IPS-18c (cell line): ENCODE results near the gene ADGRL4.

ENCODE experiments used
- H3K4me3 ChIP-seq: 2 replicates; pipeline ENCODE4 v1.7.0; 2013; ENCODE audit warnings: low read depth, mild to moderate bottlenecking, low read length, moderate library complexity; ENCODE audit not compliant: insufficient read depth
- H3K9me3 ChIP-seq: one replicate; pipeline ENCODE4 v1.6.1; 2013; ENCODE audit warnings: mild to moderate bottlenecking, low read length, moderate library complexity; ENCODE audit not compliant: control insufficient read depth, insufficient read depth

ADGRL4 gene

DNA sequence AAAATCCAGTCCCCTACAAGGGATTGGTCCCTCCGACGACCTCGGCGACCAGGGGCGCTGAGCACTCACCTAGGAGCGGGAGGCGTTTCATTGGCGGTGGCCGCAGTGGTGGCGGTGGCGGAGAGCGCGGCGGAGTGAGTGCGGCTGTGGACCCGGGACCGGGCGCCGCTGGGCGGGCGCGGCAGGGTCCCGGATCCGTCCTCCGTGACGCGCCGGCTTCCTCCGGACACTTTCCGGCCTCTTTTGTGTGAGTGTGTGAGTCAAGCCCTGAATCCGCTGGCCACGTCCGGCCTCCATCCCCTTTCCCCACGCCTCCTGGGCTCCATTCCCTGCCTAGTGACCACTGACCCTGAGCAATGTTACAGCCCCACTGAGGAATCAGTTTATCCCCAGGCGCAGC lies at the start of gene ADGRL4:
ADGRL4 (minus strand) TSS at position 167 of the 400 bp plus-strand sequence; CDS start at position 91, 76 bp downstream.
- H3K9me3 ChIP-seq = no peaks in the 10 kb centered on the region
- peak within 1 kb of the TSS; percentile 58 for H3K4me3 ChIP-seq

DNA sequence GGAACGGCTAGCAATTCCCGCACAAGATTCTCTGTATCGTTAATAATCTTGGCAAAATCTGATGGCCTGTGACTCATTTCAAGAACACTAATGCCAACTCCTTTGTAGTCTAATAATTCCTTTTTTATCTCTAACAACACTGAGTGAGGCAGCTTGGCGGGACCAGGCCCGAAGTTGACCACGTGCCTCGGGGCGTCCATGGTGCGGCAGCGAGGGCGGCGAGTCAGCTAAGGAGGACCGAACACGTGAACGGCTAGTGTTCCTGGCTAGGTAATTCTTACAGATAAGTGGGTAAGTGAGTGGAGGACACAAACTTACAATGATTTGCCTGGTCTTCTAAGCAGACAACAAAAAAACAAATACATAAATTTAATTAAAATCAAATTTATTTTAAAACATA lies 49.3 kb upstream of the ADGRL4 start:
- peaks cover 2% of the 10 kb centered on the region for H3K9me3 ChIP-seq
- H3K4me3 ChIP-seq = no peak overlapping the region

DNA sequence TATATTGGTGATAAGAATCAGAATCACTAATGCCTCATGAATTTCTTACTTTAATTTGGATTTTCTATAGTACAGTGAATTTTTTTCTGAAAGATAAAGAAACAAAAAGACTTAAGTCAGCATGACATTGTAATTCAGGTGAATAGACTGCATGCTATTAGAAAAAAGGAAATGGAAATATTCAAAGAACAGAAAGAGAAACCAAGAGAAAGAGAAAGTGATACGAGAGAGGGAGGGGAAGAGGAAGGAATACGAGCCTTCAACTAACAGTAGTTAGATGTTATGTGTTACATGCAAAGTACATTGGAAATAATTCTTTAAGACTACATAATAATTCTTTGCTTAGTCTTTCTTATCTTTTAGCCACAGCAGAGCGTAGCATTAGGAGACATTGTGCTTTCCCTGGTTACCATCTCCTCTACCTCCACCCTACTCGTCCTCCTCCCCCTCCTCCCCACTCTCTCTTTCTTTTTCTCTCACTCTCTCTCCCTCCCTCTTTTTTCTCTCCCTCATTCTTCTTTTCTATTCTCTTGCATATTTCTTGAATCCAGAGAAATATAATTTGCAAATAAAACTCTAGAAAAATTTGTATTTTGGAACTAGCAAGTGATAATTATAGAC lies 46.4 kb upstream of the ADGRL4 start:
- no peak overlapping the region for H3K4me3 ChIP-seq
- peaks cover 2% of the 10 kb centered on the region for H3K9me3 ChIP-seq

DNA sequence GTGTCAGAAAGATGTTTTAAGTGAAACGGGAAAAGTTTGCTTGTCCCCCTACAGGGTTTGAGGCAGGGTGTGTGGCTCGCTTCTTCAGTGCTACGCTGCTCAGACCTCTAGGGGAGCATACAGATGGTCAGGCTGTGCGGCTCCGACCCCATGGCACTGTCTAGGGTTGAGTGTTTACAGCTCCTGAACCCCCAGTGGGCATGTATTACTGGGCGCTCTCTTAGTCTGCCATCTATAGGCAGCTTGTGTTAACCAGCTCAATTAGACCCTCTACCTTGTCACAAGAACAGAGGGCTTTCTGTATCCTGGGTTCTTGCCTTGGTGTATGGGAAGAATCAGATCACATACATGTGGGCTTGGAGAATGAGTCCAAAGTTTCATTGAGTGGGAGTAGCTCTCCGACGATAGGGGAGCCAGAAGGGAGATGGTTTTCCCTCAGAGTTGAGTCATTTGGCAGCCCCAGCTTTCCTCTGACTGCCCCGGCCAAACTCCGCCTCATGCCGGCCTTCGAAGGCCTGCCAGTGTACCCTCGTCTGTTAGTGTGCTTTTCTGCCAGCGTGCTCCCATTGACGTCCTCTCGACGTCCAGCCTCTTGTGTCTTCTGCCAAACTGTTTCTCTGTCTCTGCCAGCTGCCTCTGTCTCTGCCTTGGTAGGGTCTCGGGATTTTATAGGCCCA lies 38.6 kb upstream of the ADGRL4 start:
- H3K4me3 ChIP-seq = no peak overlapping the region
- H3K9me3 ChIP-seq = no peaks in the 10 kb centered on the region

DNA sequence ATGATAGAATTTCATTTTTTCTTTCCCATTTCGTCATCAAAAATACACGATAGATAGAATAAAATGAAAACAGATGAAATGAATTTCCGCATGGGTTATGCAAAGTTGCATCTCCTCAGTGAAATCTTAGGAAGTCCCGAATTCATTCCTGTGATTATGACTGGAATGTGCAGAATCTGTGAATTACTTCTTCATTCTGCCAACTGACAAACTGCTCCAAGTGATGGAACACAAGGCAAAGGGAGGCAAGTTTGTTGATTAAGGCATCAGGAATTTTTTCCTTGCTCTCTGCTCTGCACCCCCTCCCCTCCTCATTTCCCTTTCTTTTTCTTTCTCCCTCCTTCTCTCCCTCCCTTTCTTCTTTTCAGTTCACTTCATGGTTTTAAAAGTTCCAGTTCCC lies 37.0 kb upstream of the ADGRL4 start:
- no peak overlapping the region for H3K4me3 ChIP-seq
- no peaks in the 10 kb centered on the region for H3K9me3 ChIP-seq

DNA sequence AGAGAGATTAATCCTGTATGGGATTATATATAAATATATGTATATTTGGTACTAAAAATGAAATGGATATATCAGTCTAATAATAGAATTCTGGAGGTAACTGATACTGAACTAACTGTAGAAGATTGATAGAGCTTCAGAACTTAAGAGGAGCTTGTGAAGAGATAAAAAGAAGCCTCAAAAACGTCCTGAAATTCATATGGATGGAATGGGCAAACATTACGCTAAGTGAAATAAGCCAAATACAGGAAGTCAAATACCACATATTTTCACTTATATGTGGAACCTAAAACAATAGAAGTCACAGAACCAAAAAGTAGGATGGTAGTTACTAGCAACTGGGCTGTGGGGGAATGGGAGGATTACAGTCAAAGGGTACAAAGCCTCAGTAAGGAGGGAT lies 36.0 kb upstream of the ADGRL4 start:
- Histone ChIP-seq H3K9me3 (no peaks in the 10 kb centered on the region), H3K4me3 (no peak overlapping the region)

DNA sequence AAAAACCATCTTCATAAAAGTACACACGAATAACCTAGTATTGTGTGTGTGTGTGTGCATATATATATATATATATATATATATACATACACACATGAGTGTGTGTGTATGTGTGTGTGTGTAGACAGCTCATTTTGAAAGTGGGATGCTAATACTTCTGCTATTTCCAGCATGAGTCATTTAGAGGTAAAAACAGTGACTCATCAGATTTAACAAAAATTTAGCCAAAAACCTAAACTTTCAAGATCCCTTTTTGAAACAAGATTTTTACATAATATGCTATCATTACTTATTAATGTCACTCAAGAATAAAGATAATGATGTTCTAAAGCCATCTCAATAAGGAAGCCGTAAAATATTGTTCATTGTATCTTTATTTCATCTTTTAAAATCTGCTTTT lies 35.6 kb upstream of the ADGRL4 start:
- Histone ChIP-seq H3K9me3 (no peaks in the 10 kb centered on the region), H3K4me3 (no peak overlapping the region)

DNA sequence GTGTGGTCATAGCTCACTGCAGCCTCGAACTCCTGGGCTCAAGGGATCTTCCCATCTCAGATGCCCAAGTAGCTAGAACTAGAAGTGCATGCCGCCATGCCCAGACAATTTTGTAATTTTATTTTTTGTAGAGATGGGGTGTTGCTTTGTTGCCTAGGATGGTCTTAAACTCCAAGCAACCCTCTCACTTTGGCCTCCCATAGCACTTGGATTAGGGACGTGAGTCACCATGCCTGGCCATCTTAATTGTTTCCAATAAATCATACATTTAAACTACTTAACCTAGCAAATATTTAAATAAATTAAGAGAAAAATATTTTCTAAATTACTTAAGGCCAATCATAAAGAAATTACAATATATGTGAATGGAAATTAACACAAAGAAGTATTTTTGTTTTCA lies 35.1 kb upstream of the ADGRL4 start:
- H3K4me3 ChIP-seq = no peak overlapping the region
- no peaks in the 10 kb centered on the region for H3K9me3 ChIP-seq

DNA sequence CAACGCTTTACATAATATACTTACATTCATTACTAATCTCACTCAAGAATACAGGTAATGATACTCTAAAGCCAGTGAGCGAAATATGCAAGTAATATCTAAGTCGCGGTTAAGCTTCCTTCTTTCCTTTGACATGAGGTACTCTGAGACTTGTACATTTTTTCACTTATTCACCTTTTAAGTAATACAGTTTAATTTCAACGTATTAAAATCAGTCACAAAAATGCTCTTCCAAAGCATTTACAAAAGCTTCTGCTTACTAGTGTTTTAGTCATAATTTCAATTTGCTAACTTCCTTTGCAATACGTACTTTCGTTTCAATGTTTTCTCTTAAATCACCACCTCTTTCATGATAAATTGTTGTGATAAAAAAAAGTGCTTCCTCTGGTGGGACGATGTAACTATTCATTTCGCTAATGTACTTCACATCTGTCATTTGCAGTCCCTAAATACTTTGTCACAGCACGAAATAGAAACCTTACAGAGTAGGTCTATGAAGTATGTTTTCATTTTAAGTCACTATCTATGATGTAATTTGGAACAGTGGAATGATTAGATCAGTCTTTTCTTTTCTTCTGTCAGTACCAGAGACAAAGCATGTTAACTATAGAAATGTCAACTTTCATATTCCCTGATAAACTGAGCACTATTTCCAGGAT lies 34.0 kb upstream of the ADGRL4 start:
- H3K4me3 ChIP-seq = no peak overlapping the region
- no peaks in the 10 kb centered on the region for H3K9me3 ChIP-seq

DNA sequence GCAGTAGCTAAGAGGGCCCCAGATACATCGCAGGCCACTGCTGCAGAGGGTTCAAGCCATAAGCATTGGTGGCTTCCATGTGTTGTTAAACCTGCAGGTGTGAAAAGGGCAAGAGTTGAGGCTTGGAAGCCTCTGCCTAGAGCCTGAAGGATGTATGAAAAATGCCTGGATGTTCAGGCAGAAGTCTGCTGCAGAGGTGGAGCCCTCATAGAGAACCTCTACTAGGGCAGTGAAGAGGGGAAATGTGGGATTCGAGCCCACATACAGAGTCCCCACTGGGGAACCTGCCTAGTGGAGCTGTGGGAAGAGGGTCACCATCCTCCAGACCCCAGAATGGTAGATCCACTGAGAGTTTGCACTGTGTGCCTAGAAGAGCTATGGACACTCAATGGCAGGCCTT lies 30.6 kb upstream of the ADGRL4 start:
- Histone ChIP-seq H3K4me3 (no peak overlapping the region), H3K9me3 (no peaks in the 10 kb centered on the region)

DNA sequence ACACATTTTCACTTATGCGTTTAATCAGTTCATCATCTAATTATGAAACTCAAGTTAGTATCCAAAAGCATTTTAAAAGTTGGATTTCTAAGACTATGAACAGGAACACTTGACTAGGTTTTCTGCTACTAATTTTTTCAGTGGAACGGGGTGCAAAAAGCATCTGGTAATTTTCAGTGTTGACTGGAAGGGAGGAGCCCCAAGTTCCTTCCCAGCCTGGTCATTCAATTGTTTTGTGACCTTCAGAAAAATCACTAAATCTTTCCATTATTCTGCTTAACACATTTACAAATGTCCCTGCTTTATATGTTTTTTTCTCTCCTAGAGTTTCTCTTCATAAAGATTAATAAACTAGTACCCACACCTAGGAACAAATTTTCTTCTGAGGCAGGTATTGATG lies 6.0 kb upstream of the ADGRL4 start:
- Histone ChIP-seq H3K4me3 (no peak overlapping the region), H3K9me3 (no peaks in the 10 kb centered on the region)

DNA sequence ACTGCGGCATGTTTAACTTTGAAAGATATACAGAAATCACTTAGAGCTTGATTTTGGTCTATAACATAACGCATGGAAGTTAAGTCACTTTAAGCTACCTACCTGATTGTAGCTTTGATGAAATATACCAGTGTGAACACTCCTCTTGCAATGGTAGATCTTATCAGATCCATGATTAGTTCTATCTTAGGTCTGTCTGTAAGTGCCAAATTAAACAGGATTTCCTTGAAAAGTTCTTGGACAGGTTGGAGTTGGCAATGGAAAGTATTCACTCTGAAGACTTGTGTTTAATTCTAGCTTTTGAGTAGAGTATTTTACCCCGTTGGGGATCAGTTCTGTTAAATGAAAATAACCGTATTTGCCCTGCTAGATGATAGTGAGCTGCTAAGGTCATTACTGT lies 4.1 kb upstream of the ADGRL4 start:
- H3K4me3 ChIP-seq = no peak overlapping the region
- no peaks in the 10 kb centered on the region for H3K9me3 ChIP-seq

DNA sequence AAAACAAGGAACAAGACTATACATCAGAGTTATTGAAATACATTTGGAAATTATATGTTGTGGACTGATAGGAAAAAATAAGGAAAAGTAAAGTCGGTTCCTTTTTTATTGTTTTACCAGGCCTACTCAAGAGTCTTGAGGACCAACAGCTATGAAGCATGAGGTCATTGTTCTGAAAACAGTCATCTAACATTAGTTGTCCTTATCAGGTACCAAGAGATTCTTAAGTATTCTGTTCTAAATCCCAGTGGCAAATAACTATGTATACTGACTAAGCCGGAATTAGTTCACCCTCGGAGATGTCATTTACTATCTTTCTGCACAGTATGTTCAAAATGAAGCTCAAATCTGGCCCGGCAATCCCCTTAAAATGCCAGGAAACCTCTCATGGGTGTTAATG lies 585 bp downstream of the ADGRL4 start:
- peak overlapping the region; percentile 58 for H3K4me3 ChIP-seq
- no peaks in the 10 kb centered on the region for H3K9me3 ChIP-seq

DNA sequence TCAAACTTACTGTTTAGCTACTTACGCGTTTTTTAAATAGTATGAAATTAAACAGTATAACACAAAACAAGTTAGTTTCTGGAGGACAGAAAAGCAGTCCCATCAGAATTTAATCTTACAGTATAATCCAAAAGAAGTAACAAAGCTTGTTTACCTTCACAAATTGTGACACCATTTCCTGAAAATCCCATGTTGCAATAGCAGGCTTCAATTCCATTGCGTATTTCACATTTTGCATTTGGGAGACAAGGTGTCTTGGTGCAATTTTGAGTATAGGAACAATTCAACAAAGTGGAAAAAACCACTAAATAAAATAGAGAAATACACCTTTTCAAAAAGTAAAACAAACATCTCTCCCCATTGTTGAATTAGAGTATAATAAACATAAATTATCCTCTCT lies 1.6 kb downstream of the ADGRL4 start:
- Histone ChIP-seq H3K4me3 (no peak overlapping the region), H3K9me3 (no peaks in the 10 kb centered on the region)

DNA sequence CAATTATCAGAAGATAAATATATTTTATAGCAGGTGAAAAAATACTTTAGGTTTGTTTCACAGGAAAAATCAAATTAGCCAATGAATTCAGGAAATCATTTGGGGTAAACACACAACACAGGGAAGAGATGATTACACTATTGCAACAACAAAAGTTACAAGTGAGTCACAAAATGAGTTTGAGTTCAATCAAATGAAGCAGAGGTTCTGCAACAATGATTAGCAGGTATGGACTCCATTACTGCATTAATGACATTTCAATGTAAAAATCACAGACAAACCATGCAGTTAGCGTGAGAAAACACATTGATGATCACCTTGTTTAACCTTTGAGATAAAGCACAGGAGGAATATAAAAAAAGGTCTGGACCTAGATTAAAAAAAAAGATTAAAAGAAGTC lies 9.7 kb downstream of the ADGRL4 start:
- Histone ChIP-seq H3K4me3 (no peak overlapping the region), H3K9me3 (no peaks in the 10 kb centered on the region)

DNA sequence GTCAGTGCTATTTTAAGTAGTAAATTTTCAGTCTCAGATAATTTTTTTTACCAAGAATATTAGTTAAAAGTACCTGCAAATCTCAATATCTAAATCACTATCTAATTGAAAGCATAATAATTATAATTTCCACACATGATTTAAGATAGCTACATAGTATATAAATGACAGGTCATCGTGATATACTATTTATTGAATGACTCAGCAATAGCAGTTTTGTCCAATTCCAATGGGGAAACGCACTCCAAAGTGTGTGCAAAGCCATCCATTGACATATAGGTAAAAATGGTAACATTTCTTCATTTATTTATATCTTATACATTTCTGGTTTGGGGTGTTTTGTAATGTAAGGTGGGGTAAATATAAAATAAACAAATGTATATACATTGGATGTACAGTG lies 19.5 kb downstream of the ADGRL4 start:
- no peak overlapping the region for H3K4me3 ChIP-seq

DNA sequence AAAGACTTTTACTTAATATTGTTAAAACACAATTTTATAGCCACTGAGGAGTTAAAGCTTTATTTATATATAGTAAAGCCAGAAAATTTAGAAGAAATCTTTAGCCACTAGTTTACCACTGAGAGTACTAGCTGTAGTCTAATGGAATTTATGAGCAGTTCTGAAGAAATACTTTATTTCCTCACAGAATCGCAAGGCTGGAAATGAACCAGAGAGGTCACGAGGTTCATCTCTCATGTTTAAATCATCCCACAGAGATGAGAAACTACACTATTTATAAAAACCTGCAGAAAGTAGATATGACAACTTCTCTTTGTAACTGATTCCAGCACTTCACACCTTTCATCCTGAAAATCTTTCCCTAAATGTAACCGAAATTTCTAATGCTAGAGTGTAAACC lies 26.0 kb downstream of the ADGRL4 start:
- H3K9me3 ChIP-seq = no peaks in the 10 kb centered on the region
- no peak overlapping the region for H3K4me3 ChIP-seq

More for the DNA sequence above, 19.5 kb downstream of the ADGRL4 start:
- no peaks in the 10 kb centered on the region for H3K9me3 ChIP-seq

DNA sequence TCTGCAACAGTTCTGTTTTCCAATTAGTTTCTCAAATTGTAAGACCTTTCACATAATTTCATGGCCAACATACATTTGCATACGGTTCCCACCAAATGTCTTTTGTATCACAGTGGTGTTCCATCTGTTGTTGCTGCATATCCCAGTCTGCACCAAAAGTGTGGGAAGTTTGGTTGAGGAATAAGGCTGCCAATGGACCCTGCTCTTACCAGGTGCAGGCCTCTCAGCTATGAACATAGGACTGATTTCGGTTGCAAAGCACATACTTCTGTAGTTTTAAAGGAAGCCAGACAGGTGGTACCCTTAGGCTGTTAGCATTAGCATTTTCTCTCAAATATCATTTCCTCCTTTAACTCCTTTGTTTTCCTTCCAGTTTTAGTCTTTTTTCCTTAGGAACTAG lies 33.8 kb downstream of the ADGRL4 start:
- Histone ChIP-seq H3K9me3 (peaks cover 2% of the 10 kb centered on the region), H3K4me3 (no peak overlapping the region)
